GM19372 (cell line): Measurements from ENCODE around the gene AFF2.
"Not testable (repeated sequence)": the region's sequence is repeated elsewhere in the genome, so short reads cannot be mapped to it uniquely, and the experiment has no call there.

ENCODE experiments used
- ATAC-seq: cut with Tn5 transposase; IDR thresholded peaks from one replicate; pipeline ENCODE4 v1.9.1; 2021; ENCODE audit warnings: mild to moderate bottlenecking, low read depth, moderate library complexity; ENCODE audit not compliant: unreplicated experiment

The AFF2 gene

DNA sequence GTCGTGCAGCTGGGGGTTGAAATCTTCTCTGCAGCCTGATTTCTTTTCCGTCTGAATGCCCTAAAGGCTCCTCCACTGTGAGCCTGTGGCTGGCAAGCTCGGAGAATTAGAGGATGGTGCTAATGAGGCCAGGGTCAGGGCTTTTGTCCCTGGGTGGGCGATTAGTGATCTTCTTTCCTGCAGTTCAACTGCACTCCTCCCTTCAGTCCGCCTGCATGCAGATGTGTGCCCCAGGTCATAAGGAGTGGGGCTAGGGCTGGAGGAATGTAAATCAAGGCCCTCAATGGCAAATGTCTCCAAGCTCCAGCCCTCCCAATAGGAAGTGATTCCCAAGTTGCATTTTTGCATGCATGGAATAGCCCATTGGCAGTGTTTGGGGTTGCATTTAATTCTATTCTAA lies 405.0 kb downstream of the AFF2 start:
- no peak for ATAC-seq

- ATAC-seq = not testable (repeated sequence)
These were observed 406.2 kb downstream of the AFF2 start for GRCh38 chrX:148906628-148907027.

DNA sequence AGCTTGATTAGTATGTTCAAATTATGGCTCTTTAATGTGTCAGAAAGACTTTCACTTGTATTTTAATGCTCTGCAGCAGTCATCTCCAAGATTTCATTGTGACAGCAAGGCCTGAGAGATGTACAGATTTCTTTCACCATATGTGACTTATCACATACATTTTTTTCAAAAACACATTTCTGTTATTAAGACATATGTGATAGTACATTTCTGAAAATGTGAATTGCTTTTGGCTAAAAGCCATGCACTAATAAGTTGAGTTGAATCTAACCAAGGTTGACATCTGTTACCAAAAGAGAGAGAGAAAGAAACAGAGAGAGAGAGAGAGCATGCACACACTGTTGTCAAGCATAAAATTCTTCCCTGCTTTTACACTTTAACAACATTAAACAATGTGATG lies 409.3 kb downstream of the AFF2 start:
- ATAC-seq = no peak

DNA sequence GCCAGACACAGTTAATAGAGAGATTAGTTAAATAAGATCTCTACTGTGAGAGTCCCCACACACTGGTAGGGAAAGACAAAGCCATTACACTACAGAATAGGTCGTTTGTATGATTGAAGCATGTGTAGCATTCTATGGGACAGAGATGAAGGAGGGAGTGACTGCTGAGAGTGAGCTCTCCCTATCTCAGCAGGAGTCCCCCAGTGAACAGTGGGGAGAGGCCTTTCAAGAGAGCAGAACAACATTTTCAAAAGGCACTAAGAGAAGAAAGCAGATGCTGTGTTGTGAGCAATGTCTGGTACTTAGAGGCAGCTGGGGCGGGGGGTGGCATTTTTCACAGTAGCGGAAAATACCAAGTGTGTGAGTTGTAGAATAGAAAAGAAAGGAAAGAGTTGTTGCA lies 413.6 kb downstream of the AFF2 start:
- no peak for ATAC-seq

DNA sequence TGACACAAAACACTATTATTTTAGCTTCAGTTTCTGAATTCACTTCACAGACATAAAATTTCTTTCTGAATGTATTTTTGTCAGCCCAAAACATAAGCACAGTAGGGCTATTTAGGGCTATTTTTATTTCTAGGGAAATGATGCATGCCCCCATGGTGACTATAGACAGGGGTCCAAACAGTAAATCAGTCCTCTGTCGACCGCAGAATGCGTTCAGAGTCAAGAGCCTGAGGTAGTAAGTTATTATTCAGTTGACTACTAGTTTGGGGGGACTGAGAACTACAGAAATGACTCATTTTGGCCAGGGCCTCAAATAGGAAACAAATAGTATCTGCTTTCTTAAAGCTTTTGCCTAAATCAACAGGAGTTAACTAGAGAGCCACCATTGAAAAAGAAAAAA lies 414.4 kb downstream of the AFF2 start:
- ATAC-seq = no peak

DNA sequence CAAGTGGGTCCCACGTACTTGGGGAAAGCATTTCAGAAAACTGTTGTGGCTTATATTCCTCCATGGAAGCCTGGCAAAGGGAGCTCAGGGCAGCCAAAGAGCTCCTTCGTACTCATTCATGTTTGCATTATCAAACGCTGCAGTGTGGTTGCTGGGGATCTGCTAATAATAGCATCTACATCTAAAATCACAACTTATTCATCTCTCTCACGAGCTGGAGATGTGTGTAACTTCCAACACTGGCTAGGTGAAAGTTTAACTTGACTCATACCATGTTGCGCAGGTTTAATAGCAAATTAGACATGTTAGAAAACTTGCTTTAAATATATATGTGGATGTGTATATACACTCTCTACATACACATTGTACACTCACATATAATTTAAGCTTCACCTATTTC lies 415.1 kb downstream of the AFF2 start:
- ATAC-seq = no peak

DNA sequence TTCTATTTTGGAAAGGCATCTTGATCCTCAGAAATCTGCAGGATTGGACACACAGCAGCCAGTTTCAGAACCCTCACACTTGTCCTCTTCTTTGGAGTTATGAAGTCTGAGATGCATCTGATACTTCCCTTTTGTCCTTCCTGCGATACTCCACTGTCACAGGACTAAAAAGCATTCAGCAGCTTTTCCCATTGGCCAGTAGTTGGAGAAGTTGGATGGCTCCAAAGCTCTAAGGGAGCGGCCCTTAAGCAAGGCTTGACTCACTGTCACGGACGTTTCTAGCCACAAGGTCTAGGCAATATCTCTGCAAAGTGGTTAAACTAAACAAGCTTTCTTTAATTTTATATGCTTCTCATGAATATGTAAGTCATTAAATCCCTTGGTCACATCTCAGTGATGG lies 417.0 kb downstream of the AFF2 start:
- ATAC-seq = no peak

- ATAC-seq = no peak
These were observed 423.2 kb downstream of the AFF2 start for GRCh38 chrX:148923631-148924030.

- ATAC-seq = no peak
These were observed 426.0 kb downstream of the AFF2 start for GRCh38 chrX:148926371-148926770.

- ATAC-seq = no peak
These were observed 428.4 kb downstream of the AFF2 start for GRCh38 chrX:148928811-148929210.

- no peak for ATAC-seq
These were observed 429.3 kb downstream of the AFF2 start for GRCh38 chrX:148929686-148930085.

- no peak for ATAC-seq
These were observed 429.9 kb downstream of the AFF2 start for GRCh38 chrX:148930206-148930729.

DNA sequence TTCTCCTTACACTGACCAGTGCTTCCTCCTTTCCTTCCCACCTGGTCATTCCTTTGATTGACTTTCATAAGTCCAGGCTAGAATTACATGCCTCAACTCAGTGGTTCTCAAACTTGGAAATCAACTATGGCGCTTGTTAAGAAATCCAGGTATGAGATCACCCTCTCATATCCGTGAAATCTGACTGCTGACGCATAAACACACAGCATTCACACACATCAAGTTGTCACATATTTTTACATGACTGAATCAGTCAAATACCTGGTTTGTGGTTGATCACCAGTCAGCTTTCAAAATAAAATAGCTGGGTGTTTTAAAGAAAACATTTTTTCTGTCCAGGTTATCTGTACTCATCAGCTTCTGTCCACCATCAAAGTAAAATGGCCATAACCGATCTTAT lies 433.5 kb downstream of the AFF2 start:
- no peak for ATAC-seq

DNA sequence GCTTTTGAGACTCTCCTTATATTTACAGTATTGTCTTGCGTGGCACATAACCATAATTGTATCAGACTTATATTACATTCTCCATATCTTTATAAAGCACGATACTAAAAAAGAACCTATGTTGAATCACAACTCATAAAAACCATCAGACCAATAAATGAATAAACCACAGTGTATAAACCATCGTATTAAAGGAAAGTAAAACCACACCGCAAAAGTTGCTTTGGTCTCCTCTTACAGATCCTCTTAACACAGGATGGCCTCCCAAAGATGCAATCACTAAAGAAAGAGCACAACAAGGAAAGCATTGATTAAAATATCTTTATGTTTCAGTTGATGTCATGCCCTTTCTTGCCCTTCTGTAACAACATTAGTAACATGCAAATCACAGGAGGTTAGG lies 437.9 kb downstream of the AFF2 start:
- no peak for ATAC-seq

DNA sequence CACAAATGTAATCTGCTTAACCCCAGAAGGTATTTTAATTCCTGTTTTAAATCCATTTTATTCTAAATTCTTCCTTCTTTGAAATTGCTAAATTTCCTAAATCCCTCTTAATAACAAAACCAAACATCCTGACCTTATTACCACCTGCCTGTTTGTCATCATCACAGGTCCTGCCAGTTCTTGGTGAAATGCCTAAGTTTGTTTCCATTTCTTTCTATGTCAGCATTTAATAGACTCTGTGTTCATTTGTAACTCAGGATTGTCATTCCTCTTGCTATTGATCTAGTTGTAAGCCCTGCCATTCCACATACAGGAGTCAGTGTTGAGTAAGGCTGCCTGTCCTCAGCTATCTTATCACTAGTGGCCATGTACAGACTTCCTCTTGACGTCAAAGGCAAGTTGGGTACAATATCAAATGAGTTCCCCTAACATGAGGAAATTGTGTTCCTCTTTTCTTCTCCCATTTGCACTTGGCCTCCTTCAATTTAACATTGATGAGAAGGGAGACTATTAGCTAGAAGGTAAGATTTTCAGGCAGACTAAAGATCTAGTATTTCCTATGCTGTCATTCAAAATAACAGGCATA lies 440.1 kb downstream of the AFF2 start:
- ATAC-seq = no peak

- no peak for ATAC-seq
These were observed 442.3 kb downstream of the AFF2 start for GRCh38 chrX:148942754-148943153.

GRCh38 chrX:148947399-148947975 lies 447.1 kb downstream of the AFF2 start:
- no peak for ATAC-seq

- no peak for ATAC-seq
These were observed 455.9 kb downstream of the AFF2 start for GRCh38 chrX:148956352-148956751.

- ATAC-seq = no peak
These were observed 458.5 kb downstream of the AFF2 start for GRCh38 chrX:148958901-148959300.

DNA sequence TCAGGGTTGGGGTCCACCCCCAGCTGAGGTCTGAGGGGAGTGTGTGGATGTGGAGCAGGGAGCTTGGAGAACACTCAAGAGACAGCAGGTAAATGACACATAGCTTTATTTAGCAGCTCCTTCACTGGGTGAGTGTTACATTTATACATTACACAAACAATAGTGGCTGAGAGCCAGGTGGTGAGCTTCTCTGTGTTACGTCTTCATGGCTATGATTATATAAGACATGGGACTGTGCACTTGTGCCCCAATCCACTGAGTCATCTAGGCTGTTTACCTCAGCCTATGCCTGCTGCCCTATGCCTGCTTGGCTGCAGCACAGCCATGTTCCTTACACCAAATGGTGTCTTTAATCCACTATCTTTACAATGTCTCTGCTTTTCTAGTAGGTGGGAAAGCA lies 459.6 kb downstream of the AFF2 start:
- no peak for ATAC-seq

GRCh38 chrX:148961985-148962384 lies 461.6 kb downstream of the AFF2 start:
- ATAC-seq = no peak

- no peak for ATAC-seq
These were observed 476.4 kb downstream of the AFF2 start for GRCh38 chrX:148976571-148977400.
